GM21360 (cell line): ENCODE measurements around the gene UCHL1.
"Not testable (repeated sequence)": the region's sequence is repeated elsewhere in the genome, so short reads cannot be mapped to it uniquely, and the experiment has no call there.

ENCODE experiments used
- ATAC-seq: cut with Tn5 transposase; IDR thresholded peaks from one replicate; pipeline ENCODE4 v1.9.1; 2021; ENCODE audit warnings: mild to moderate bottlenecking, moderate library complexity; ENCODE audit not compliant: unreplicated experiment

UCHL1 gene

GRCh38 chr4:41287852-41288251 lies 31.1 kb downstream of the UCHL1 start:
- no peak for ATAC-seq

GRCh38 chr4:41288254-41288653 lies 31.5 kb downstream of the UCHL1 start:
- no peak for ATAC-seq

- ATAC-seq: no peak
Measured at GRCh38 chr4:41290479-41290878, 33.8 kb downstream of the UCHL1 start.

GRCh38 chr4:41294445-41295062 lies 37.8 kb downstream of the UCHL1 start:
- no peak for ATAC-seq

GRCh38 chr4:41296995-41297394 lies 40.3 kb downstream of the UCHL1 start:
- ATAC-seq: no peak

GRCh38 chr4:41297832-41298231 lies 41.1 kb downstream of the UCHL1 start:
- no peak for ATAC-seq

GRCh38 chr4:41299486-41299885 lies 42.8 kb downstream of the UCHL1 start:
- ATAC-seq: no peak

- no peak for ATAC-seq
Measured at GRCh38 chr4:41301137-41301536, 44.4 kb downstream of the UCHL1 start.

- no peak for ATAC-seq
Measured at GRCh38 chr4:41303372-41304118, 46.8 kb downstream of the UCHL1 start.

- no peak for ATAC-seq
Measured at GRCh38 chr4:41304221-41304620, 47.5 kb downstream of the UCHL1 start.

GRCh38 chr4:41305476-41305875 lies 48.7 kb downstream of the UCHL1 start:
- no peak for ATAC-seq

GRCh38 chr4:41307638-41308037 lies 50.9 kb downstream of the UCHL1 start:
- no peak for ATAC-seq

GRCh38 chr4:41308398-41308797 lies 51.7 kb downstream of the UCHL1 start:
- ATAC-seq: no peak

- ATAC-seq: not testable (repeated sequence)
Measured at GRCh38 chr4:41315426-41315825, 58.7 kb downstream of the UCHL1 start.

GRCh38 chr4:41315862-41316261 lies 59.1 kb downstream of the UCHL1 start:
- ATAC-seq: no peak
